GM18519 (cell line): ENCODE data around the gene MARS1.

Experiments used
- ATAC-seq: cut with Tn5 transposase; IDR thresholded peaks from one replicate; pipeline ENCODE4 v1.9.1; 2021; ENCODE audit warnings: mild to moderate bottlenecking, moderate library complexity; ENCODE audit not compliant: unreplicated experiment, low FRiP score

Gene MARS1

GRCh38 chr12:57470970-57471656 is 16.8 kb upstream of the MARS1 start:
- no peak for ATAC-seq

GRCh38 chr12:57471661-57472060 is 16.2 kb upstream of the MARS1 start:
- ATAC-seq: no peak

- no peak for ATAC-seq
Measured at GRCh38 chr12:57472391-57472790, 15.5 kb upstream of the MARS1 start.

- no peak for ATAC-seq
Measured at GRCh38 chr12:57473392-57473791, 14.5 kb upstream of the MARS1 start.

GRCh38 chr12:57473886-57474285 is 14.0 kb upstream of the MARS1 start:
- no peak for ATAC-seq

- ATAC-seq: no peak
Measured at GRCh38 chr12:57474430-57474829, 13.4 kb upstream of the MARS1 start.

- ATAC-seq: no peak
Measured at GRCh38 chr12:57474862-57475261, 13.0 kb upstream of the MARS1 start.

- no peak for ATAC-seq
Measured at GRCh38 chr12:57475271-57476161, 12.4 kb upstream of the MARS1 start.

GRCh38 chr12:57476162-57476992 is 11.5 kb upstream of the MARS1 start:
- no peak for ATAC-seq

- ATAC-seq: no peak
Measured at GRCh38 chr12:57476993-57477709, 10.7 kb upstream of the MARS1 start.

- ATAC-seq: no peak
Measured at GRCh38 chr12:57477710-57478681, 9.9 kb upstream of the MARS1 start.

GRCh38 chr12:57479043-57479375 is 8.9 kb upstream of the MARS1 start:
- no peak for ATAC-seq

GRCh38 chr12:57479376-57480115 is 8.3 kb upstream of the MARS1 start, which contains the start of gene ARHGAP9:
Gene ARHGAP9, minus strand, starts transcription at chr12:57479866. Its CDS starts 460 bp downstream, at chr12:57479406.
- ATAC-seq: no peak

GRCh38 chr12:57481671-57482070 is 6.2 kb upstream of the MARS1 start:
- no peak for ATAC-seq

- ATAC-seq: no peak
Measured at GRCh38 chr12:57483466-57483865, 4.4 kb upstream of the MARS1 start.

- no peak for ATAC-seq
Measured at GRCh38 chr12:57485695-57486094, 2.2 kb upstream of the MARS1 start.

- ATAC-seq: no peak
Measured at GRCh38 chr12:57487055-57487596, 742 bp upstream of the MARS1 start.
